ENCODE measurements around the gene MN1. TPM values are rescaled to one million over a fixed set of nuclear protein-coding genes. Genes with fewer than 3 reads are reported as not detected.

The MN1 gene
- polyA plus RNA-seq, 1 experiment = 1.3 TPM

DNA sequence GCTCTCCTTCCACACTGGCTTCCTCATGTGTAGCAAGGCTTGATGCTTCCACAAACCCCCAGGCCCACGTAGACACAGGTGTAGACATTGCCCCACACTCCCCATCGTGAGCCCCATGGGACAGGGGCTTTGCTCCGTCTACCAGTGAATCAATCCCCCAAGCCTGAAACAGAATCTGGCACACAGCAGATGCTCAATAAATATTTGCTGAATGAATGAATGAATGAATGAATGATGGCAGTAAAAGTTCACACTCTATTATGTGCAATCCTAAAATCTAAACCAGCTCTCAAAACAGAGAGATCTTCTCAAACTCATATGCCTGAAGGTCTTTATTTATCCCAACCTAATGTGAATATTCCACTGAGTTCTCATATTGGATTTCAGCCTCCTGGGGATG lies 69.9 kb downstream of the MN1 start:
- CTCF ChIA-PET = no interaction called here

GRCh38 chr22:27730641-27731433 lies 70.7 kb downstream of the MN1 start:
- ChIA-PET POLR2A (no interaction called here), CTCF (interaction anchor here (1.1 kb wide), 1 partner anchor 17 kb away, joined by 4 read pairs; no protein-coding TSS in a partner anchor)
- TF ChIP-seq, protein P1, sequence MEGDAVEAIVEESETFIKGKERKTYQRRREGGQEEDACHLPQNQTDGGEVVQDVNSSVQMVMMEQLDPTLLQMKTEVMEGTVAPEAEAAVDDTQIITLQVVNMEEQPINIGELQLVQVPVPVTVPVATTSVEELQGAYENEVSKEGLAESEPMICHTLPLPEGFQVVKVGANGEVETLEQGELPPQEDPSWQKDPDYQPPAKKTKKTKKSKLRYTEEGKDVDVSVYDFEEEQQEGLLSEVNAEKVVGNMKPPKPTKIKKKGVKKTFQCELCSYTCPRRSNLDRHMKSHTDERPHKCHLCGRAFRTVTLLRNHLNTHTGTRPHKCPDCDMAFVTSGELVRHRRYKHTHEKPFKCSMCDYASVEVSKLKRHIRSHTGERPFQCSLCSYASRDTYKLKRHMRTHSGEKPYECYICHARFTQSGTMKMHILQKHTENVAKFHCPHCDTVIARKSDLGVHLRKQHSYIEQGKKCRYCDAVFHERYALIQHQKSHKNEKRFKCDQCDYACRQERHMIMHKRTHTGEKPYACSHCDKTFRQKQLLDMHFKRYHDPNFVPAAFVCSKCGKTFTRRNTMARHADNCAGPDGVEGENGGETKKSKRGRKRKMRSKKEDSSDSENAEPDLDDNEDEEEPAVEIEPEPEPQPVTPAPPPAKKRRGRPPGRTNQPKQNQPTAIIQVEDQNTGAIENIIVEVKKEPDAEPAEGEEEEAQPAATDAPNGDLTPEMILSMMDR (IDR thresholded peaks at IDR 0.05; ENCODE audit: insufficient read depth, low read depth, low read length) = no peak
- DNase-seq (ENCODE audit: low read depth) = no peak
- peaks cover 3% of the 10 kb centered on the region for H3K27me3 ChIP-seq (ENCODE audit: control insufficient read depth, insufficient read depth, low read length)
- H3K36me3 ChIP-seq (ENCODE audit: control insufficient read depth, insufficient read depth, low read length) = no peaks in the 10 kb centered on the region
- no peak overlapping the region for H3K4me3 ChIP-seq (ENCODE audit: low read depth, low read length)

More for the DNA sequence above, 69.9 kb downstream of the MN1 start:
- TF ChIP-seq, protein P1 (IDR thresholded peaks at IDR 0.05; ENCODE audit: insufficient read depth, low read depth, low read length) = no peak
- DNase-seq (ENCODE audit: low read depth) = no peak
- H3K36me3 ChIP-seq (ENCODE audit: control insufficient read depth, insufficient read depth, low read length) = no peaks in the 10 kb centered on the region
- peaks cover 3% of the 10 kb centered on the region for H3K27me3 ChIP-seq (ENCODE audit: control insufficient read depth, insufficient read depth, low read length)
- no peak overlapping the region for H3K4me3 ChIP-seq (ENCODE audit: low read depth, low read length)
- POLR2A ChIA-PET = no interaction called here

GRCh38 chr22:27729246-27729645 lies 72.3 kb downstream of the MN1 start:
- DNase-seq (ENCODE audit: low read depth) = no peak
- ChIA-PET POLR2A (no interaction called here), CTCF (no interaction called here)
- no peaks in the 10 kb centered on the region for H3K36me3 ChIP-seq (ENCODE audit: control insufficient read depth, insufficient read depth, low read length)
- H3K27me3 ChIP-seq (ENCODE audit: control insufficient read depth, insufficient read depth, low read length) = peaks cover under 1% of the 10 kb centered on the region; the same call in 1 of the 2 replicates
- TF ChIP-seq, protein P1 (IDR thresholded peaks at IDR 0.05; ENCODE audit: insufficient read depth, low read depth, low read length) = no peak
- no peak overlapping the region for H3K4me3 ChIP-seq (ENCODE audit: low read depth, low read length)

DNA sequence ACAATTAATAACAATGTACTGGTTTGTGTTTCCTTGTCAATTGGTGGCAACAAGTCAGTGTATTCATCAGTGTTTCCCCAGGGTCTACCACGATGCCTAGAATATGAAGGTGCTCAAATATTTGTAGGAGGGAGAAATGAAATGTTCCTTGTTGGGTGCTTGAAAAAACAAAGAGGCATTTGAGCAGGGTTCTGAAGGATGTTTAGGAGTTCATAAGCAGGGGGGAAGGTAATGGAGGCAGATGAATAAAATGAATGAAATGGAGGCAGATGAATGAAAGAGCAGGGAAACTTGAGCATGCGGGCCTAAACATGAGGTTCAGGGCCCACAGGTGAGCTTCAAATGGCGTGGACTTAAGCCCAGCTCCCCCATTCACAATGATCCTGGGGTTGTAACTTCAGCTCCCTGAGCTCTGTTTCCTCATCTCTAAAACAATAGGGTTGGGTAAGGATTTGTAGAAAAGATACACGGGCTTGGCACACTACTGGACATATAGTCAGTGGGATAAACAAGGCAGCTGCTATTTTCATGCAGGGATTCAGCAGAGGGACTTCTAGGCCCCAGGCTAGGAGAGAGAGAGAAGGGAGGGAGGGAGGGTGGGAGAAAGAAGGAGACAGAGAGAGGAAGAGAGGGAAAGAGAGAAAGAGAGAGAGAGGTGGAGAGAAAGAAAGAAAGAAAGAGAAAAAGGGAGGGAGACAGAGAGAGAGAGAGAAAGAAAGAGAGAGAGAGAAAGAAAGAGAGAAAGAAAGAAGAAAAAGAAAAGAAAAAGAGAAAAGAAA lies 73.7 kb downstream of the MN1 start:
- no peak overlapping the region for H3K4me3 ChIP-seq (ENCODE audit: low read depth, low read length)
- CTCF ChIA-PET = no interaction called here
- POLR2A ChIA-PET = no interaction called here
- H3K27me3 ChIP-seq (ENCODE audit: control insufficient read depth, insufficient read depth, low read length) = no peaks in the 10 kb centered on the region
- DNase-seq (ENCODE audit: low read depth) = no peak
- TF ChIP-seq, protein P1 (IDR thresholded peaks at IDR 0.05; ENCODE audit: insufficient read depth, low read depth, low read length) = no peak
- no peaks in the 10 kb centered on the region for H3K36me3 ChIP-seq (ENCODE audit: control insufficient read depth, insufficient read depth, low read length)

Measured in BJ (cell line).